Stimulated activated CD4-positive, alpha-beta T cell treated with anti-CD3 and anti-CD28 coated beads, Interleukin-4, amount 100 ng/mL, for 4 hours (primary cell): Measurements from ENCODE around the gene ST13.
A peak's percentile ranks its signal among the peaks of the same experiment; 100 is the strongest.
"Not testable (repeated sequence)": the region's sequence is repeated elsewhere in the genome, so short reads cannot be mapped to it uniquely, and the experiment has no call there.

Source experiments
- DNase-seq, 2 experiments: peaks; one replicate each; pipeline ENCODE4 v3.0.0-alpha.2; 2020

The ST13 gene

GRCh38 chr22:40856513-40857308 is at the start of gene ST13, which contains the start of gene XPNPEP3:
ST13 (minus strand) TSS chr22:40856639; CDS start chr22:40856540, 99 bp downstream.
XPNPEP3 (plus strand) TSS chr22:40857148; CDS start chr22:40857182, 34 bp downstream.
- peak; percentile 96 to 97 for DNase-seq

GRCh38 chr22:40904101-40904500 is 47.7 kb upstream of the ST13 start:
- no peak for DNase-seq

GRCh38 chr22:40898850-40899357 is 42.5 kb upstream of the ST13 start:
- peak in 1 of 2 experiments; percentile 3 for DNase-seq

- DNase-seq = no peak
Observed at GRCh38 chr22:40894417-40894816, 38.0 kb upstream of the ST13 start.

GRCh38 chr22:40890881-40891280 is 34.4 kb upstream of the ST13 start:
- DNase-seq = no peak

GRCh38 chr22:40889116-40889515 is 32.7 kb upstream of the ST13 start:
- no peak for DNase-seq

GRCh38 chr22:40878922-40879321 is 22.5 kb upstream of the ST13 start:
- DNase-seq = no peak

GRCh38 chr22:40877488-40877887 is 21.0 kb upstream of the ST13 start:
- no peak for DNase-seq

GRCh38 chr22:40876907-40877306 is 20.5 kb upstream of the ST13 start:
- DNase-seq = no peak

- no peak for DNase-seq
Observed at GRCh38 chr22:40875111-40875510, 18.7 kb upstream of the ST13 start.

- DNase-seq = no peak
Observed at GRCh38 chr22:40874016-40874415, 17.6 kb upstream of the ST13 start.

GRCh38 chr22:40868379-40868778 is 11.9 kb upstream of the ST13 start:
- DNase-seq = not testable (repeated sequence)

GRCh38 chr22:40867109-40867508 is 10.7 kb upstream of the ST13 start:
- no peak for DNase-seq

GRCh38 chr22:40862537-40862936 is 6.1 kb upstream of the ST13 start:
- no peak for DNase-seq

- DNase-seq = no peak
Observed at GRCh38 chr22:40862013-40862412, 5.6 kb upstream of the ST13 start, which contains the start of gene DNAJB7. DNAJB7 (minus strand) TSS chr22:40862113; CDS start chr22:40861994, 119 bp downstream.

GRCh38 chr22:40857309-40857855 is 943 bp upstream of the ST13 start:
- DNase-seq = no peak

GRCh38 chr22:40855979-40856512 is 393 bp downstream of the ST13 start:
- DNase-seq = no peak

GRCh38 chr22:40855071-40855978 is 1.1 kb downstream of the ST13 start:
- DNase-seq = peak in 1 of 2 experiments; percentile 8

- no peak for DNase-seq
Observed at GRCh38 chr22:40853961-40854360, 2.5 kb downstream of the ST13 start.

- no peak for DNase-seq
Observed at GRCh38 chr22:40853333-40853732, 3.1 kb downstream of the ST13 start.

GRCh38 chr22:40845816-40846215 is 10.6 kb downstream of the ST13 start:
- not testable (repeated sequence) for DNase-seq

GRCh38 chr22:40844951-40845350 is 11.5 kb downstream of the ST13 start:
- no peak for DNase-seq

- DNase-seq = no peak
Observed at GRCh38 chr22:40838486-40838885, 18.0 kb downstream of the ST13 start.
